Activated T-cell treated with anti-CD3 and anti-CD28 coated beads for 4 hours (primary cell): ENCODE data around the gene GLYATL3.

Experiments used
- DNase-seq: peaks from one replicate; pipeline ENCODE4 v3.0.0-alpha.2; 2020

Gene GLYATL3

DNA sequence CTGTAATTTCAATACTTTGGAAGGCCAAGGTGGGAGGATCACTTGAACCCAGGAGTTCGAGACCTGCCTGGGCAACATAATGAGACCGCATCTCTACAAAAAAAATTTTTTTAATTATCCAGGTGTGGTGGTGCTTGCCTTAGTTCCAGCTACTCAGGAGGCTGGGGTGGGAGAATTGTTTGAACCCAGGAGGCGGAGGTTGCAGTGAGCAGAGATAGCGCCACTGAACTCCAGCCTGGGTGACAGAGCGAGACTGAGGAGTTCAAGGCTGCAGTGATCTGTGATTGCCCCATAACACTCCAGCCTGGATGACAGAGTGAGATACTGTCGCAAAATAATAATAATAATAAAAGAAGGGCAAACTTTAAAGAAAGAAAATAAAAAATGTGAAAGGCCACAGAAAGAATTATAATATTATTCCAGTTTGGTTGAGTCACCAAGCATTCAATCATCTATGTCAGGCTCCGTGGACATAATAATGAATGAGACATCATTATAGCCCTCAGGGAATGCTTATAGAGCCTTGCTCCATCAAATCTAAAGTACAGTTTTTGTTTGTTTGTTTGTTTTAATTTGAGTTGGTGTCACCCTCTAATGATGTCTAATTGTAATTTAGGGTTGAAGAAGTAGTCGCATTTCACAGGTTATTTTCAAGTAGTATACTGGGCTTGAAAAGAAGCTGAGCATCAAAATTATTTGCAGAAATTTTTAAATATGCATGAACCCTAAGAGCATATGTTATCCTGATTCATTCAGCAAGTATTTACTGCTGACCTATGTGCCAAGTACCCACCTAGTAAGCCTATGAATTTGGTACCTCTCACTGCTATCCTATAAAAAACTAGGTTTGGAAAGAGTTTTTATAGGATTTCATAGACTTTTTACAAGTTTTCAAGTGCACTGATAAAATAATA lies 15.1 kb downstream of the GLYATL3 start:
- DNase-seq, result no peak

DNA sequence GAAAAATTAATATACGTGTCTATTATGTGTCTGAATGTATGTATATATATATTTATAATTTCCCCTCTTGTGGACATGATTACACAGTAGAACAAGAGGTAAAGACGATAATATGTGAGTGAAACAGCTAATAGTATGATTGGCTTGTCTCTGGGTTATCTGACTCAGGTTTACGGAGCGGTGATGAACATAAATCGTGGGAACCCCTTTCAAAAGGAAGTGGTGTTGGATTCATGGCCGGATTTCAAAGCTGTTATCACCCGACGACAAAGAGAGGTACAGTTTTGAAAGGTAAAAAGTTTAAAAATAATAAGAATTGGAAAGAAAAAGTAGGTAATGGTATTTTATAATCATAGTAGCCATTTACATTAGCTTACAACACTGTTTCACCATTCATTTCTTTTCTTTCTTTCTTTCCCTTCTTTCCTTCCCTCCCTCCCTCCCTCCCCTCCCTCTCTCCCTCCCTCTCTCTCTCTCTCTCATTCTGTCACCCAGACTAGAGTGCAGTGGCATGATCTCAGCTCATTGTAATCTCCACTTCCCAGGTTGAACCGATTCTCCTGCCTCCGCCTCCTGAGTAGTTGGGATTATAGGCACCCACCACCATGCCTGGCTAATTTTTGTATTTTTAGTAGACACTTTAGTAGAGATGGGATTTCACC lies 15.9 kb downstream of the GLYATL3 start:
- DNase-seq, result no peak

DNA sequence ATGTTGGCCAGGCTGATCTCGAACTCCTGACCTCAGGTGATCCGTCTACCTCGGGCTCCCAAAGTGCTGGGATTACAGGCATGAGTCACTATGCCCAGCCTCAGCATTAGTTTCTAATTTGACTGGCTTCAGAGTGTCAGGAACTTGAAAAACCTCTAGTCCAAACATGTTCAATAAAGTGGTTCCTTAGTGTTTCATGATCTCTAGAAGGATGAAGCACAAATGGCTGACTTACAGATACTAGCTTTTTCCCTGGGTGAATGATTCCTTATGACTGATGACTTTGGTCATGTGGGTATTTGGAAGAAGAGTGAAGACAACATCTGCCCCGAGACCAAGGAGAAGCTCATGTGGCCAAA lies 16.4 kb downstream of the GLYATL3 start:
- DNase-seq, result no peak

DNA sequence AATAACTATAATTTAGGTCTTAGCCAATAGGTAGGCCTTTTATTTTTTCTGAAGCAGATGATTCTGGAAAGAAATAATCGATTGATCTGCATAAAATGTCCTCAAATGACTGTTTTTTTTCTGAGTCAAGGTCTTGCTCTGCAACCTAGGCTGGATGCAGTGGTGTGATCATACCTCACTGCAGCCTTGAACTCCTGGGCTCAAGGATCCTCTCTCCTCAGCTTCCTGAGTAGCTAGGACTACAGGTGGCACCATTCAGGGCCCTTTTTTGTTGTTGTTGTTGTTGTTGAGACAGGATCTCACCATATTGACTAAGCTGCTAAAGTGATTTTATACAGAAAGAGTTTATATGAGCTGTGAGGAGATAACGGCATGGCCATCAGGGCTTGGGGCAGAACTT lies 18.2 kb downstream of the GLYATL3 start:
- no peak for DNase-seq

DNA sequence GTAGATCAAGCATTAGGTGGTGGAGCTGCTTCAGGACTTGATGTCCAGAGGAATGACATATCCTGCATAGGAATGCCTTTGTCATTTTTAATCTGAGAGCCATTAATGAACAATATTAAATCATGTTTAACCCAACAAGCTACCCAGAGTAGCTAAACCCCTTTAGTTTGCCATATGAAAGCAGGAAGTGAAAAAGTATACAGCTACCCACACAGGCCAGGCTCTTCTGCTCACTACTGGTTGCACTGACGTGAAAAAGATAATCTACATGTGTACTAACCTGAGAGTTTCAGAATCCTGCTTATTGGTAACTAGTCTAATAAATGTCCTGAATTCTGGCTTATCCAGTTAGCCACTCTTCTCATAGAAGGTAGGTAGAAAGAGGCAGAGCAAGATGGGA lies 19.9 kb downstream of the GLYATL3 start:
- no peak for DNase-seq

DNA sequence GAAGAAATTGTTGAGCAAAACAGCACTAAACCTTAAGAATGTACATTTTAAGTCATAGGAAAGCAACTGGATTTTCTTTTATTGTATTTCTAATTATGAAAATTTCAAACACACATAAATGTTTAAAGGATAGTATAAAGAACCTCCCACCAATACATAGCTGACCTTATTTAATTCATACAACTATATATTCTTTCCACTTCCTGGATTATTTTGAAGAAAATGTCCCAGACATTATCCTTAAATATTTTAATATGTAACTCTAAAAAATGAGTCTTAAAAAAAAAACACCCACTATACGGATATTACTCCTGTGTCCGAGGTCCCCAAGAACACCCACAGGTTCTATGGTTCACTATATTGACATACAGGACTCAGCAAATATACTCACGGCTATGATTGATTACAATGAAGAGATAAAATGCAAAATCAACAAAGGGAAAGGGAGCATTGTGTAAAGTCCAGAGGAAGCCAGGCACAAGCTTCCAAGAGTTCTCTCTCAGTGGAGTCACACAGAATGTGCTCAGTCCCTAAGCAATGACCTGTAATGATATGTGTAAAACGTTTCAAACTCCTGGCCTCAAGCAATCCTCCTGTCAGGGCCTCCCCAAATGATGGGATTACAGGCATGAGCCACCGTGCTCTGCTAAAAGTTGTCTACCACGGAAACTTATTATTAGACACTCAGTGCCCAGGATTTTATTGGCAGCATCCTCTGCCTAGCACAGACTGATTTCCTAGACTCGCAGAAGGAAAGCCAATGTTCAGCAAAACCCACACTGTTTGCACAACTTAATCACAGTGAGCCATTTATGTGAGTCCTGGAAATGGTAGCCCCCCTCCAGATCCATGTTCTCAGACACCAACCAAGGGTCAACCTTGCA lies 23.2 kb downstream of the GLYATL3 start:
- DNase-seq, result no peak

DNA sequence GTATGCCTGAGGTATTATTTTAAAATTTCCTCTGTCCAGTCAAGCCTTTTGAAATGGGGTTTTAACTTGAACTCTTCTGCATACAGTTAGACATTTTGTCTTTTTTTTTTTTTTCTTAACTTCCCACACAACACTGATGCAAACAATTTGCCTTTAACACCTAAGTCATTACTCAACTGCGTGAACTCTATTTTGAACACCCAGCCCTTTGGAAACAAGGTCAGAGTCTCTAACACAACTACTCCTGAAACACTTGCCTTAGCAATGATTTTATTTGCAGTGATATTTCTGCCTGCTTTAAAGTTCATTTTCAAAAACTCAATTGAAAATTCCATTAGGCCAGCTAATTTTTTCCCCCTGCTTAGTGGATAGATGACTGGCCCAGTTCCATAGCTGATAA lies 24.2 kb downstream of the GLYATL3 start:
- no peak for DNase-seq

DNA sequence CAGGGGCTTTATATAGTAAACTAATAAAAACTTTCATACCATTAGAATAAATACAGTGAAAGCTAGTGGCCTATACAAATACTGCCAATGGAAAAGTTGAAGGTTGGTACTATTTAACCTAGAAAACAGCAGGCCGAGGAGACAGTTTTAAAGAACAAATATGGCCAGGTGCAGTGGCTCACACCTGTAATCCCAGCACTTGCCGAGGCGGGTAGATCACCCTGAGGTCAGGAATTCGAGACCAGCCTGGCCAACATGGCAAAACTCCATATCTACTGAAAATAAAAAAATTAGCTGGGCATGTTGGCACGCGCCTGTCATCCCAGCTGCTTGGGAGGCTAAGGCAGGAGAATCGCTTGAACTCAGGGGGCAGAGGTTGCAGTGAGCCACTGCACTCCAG lies 24.8 kb downstream of the GLYATL3 start:
- no peak for DNase-seq

DNA sequence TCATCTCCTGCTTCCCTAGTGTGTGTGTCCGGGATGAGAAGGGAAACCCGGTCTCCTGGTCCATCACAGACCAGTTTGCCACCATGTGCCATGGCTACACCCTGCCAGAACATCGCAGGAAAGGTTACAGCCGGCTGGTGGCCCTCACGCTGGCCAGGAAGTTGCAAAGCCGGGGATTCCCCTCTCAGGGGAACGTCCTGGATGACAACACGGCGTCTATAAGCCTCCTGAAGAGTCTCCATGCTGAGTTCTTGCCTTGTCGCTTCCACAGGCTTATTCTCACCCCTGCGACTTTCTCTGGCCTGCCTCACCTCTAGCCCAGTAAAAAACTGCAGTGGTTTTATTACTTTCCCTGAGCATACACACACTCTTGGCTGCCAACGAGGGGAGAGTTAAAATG lies 26.9 kb downstream of the GLYATL3 start:
- DNase-seq, result no peak

DNA sequence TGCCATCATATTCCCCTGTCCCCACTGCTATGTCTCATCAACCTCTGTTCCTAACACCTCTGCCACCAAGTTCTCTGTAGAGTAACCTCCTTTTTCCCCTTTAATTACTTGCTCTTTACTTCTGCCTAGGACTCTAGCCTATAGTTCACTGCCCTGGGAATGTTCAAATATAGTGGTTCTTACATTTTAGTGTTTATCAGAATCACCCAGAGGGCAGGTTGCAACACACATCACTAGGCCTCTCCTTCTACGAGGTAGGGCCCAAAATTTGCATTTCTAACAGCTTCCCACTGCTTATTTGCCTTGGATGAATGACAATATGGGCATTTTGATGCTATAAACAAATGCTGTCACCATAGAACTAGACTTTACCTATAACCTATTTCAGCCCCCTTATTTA lies 27.6 kb downstream of the GLYATL3 start:
- DNase-seq, result no peak

DNA sequence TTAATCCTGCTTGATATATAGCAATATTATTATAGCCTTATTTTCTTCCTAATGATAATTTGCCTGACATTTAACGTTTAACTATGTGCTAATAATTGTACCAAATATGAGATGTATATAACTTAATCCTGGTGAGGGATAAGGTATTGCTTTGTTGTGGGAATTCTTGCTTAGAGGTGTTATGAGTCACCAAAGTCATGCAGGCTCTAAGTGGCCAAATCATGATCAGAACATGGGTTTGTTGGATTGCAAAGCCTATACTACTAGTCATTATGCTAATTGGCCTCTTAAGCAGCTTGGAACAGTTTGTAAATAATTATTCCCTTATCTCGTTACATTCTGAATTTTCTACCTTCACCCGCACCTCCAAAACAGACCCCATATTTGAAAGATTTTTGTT lies 28.8 kb downstream of the GLYATL3 start:
- DNase-seq, result no peak

DNA sequence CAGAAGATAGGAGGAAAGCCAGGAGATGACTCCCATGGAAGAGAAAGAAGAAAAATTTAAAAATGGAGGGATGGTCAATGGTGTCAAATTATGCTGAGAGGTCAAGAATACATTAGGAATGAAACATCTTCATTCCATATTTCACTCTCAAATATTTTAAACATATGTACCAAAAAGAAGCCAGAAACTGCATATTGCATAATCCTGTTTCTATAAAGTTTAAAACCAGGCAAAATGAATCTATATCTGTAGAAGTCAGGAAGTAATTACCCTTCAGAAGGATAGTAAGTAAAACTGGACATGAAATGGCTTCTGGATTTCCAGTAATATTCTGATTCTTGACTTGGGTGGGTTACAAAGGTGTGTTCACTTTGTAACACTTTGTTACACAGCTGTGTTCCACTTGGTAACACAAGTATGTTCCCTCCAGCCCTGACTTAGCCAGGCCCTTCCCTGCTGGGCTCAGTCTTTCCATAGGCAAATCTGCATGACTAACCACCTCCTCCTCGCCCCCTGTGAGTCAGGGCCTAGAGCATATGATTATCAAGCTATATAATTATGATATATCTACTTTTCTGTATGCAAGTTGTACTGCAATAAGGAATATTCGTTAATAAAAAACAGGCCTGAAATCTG lies 30.5 kb downstream of the GLYATL3 start:
- no peak for DNase-seq

DNA sequence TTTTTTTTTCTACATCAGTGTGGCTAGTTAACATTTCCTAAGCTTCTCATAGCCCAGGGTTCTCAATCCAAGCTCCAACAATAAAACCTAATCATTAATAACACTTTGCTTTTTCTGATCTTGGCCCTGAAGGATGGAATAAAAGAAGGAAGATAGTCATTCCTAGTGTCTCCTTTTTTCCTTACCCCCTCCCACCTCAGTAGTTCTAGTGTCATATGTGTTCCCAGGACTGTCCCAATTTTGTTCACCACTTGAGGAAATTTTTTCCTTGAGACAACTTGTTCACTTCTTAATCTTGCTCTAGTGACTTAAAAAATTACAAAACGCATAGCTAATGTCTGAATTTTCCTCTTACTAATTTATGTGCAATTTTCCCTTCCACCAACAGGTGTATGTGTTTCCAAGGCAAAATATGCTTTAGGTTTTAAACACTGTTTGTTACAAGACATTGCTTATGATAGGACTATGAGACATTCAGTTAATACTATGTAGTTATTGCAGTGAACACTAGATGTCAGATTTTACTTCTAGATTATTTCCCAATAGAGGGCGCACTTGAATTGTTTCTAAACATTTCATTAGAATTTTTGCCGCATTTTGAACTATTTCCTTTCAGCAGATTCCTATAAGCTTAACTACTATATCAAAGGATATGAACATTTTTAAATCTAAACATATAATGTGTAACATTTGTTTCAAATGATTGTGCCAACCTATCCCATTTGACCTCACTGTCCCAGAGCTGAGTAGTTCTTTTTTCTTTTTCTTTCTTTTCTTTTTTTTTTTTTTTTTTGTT lies 32.2 kb downstream of the GLYATL3 start:
- no peak for DNase-seq

DNA sequence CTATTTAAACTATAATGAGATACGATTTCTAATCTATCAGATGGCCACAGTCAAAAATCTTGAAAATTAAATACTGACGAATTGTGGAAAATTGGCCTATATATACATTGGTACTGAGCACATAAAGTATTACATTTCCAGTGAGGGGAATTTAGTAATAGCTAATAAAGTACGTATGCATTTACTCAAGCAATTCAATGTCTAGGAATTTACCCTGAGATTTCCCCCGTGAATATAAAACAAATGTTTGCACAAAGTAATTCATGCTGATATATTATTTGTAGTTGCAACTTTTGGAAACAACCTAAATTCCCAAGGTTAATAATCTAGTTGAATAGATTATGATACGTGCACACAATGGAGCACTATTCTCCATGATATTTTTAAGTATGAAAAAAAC lies 36.1 kb downstream of the GLYATL3 start:
- DNase-seq, result no peak

DNA sequence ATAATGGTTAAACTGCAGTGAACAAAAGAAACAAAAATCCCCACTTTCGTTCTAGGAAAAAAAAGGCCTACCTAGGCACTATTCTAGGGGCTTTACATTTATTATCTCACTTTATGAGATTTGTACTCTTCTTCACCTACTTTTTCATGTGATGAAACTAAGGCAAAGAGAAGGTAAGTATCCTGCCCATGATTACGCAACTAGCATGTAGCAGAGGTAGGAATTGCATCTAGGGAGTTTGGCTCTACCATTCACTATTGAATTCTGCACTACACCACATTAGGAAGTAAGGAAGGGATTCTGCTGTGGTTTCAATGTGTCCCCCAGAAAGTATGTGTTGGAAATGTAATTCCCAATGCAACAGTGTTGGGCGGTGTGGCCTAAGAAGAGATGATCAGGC lies 39.4 kb downstream of the GLYATL3 start:
- DNase-seq, result no peak

DNA sequence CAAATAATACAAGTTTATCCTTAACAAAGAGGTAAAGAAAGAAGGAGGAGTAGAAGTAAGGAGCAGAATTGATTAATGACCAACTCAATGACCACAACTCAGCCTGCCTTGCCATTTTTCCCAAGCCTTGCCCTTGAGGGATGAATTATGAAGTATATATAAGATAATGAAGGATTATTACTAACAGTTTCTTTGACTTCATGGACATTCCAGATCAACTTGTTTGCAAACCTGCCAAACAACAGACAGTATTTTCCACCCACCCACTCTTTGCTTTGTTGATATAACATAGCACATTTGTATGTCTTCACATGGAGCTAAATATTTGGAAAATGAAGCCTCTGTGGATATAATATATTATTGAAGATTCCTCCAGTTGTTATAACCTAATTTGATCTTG lies 40.9 kb downstream of the GLYATL3 start:
- DNase-seq, result no peak

DNA sequence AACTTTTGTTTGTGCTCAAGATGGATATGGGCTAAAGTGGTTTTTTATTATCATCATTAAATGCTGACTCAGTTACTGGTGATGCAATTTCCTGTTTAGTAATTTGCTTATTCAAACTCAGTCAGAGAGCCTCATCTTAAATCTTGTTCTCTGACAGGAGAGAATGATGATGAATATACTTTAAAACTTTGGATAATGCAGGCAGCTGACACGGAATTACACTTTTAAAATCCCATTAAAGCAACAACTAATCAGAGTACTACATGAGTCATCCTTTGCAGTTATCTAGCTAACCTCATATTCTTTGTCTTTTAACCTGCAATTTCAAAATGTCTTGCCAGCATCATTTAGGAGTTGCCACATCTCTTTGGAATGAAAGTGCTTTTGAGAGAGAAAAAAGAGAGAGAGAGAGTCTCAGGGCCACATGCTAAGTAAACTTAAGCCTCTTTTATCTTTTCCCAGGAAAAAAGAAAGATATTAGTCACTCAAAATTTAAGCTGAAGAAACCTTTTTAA lies 41.5 kb downstream of the GLYATL3 start:
- no peak for DNase-seq

DNA sequence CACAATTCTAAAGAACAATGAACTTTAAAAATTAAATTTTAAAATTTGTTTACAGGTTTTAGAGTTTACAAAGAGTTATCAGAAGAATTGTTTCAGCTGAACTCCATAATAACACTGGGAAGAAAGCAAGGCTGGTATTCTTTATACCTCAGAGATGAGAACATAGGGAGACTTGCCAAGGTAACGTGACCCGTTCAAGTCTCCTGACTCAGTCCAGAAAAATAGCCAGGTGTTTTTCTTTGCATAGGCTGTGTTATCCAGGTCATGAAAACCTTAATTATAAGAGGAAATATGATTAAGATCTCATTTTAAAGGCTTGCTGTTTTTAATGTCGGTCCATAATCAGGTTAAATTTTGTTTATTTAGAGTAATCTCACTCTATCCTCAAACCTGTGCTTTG lies 42.2 kb downstream of the GLYATL3 start:
- DNase-seq, result no peak

DNA sequence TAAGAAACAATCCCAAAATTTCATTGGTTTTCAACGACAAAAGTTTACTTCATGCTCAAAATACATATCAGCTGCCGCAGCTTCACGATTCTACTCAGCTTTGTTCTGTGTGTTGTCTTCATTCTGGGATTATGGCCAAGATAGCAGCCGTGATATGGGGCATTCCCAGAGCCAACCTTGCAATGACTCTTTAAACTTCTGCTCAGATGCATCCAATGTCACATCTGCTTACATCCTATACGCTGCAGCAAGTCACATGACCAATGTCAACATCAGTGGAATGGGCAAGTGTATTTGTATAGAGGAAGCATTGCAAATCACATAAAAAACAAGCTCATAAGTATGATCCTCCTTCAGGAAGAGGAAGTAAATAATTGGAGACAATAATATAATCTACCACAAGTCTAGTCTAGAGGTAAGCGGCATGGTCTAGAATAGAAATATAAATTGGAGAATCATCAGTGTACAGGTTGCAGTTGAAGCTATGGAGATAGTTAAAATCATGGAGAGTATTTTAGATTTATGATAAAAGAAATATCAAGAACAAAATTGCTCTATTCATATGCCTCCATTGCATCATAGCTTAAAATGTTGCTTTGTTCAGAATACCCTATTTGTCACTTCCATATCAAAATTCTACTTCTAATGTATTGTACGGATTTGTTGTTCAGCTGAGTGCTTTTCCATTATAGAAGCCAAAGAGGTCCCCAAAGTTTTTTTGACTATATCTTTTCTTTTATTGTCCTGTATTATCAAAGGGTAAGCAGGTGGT lies 43.5 kb downstream of the GLYATL3 start:
- no peak for DNase-seq

DNA sequence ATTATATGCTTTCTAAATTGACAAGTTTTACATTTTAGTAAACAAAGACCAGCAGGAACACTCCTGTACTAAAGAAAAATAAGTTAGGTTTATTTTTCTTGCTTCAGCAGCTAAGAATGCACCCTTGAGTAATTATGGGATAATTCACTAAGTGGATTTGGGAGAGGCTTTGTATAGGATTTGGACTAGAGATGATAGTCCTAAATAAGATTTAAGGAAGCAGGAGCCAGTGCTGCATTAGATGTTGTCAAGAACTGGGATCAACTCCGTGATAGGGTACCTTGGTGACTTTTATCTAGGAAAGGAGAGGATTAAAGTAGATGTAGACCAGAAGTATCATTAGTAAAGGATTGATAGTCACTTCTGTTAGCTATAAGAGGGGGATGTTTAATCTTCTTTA lies 46.6 kb downstream of the GLYATL3 start:
- no peak for DNase-seq

DNA sequence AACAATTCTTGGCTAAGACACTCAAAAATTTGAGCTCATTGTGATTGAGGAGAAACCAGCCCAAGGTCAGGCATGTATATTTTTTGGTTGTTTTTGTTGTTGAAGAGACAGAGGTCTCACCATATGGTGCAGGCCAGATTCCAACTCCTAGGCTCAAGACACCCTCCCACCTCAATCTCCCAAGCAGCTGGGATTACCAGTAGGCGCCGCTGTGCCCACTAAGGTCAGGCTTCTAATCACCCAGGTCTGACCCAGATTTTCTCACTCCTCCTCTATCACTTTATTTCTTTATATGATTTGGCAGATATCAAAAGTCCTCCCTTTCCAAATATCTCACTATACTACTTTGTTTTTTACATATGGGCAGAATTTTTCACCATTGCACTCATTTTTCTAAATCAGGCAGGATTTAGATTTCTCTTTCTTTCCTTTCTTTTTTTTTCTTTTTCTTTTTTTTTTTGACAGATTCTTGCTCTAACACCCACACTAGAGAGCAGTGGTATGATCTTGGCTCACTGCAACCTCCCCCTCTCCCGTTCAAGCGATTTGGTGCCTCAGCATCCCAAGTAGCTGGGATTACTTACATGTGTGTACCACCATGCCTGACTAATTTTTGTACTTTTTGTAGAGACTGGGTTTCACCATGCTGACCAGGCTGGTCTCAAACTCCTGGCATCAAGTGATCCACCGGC lies 49.0 kb downstream of the GLYATL3 start:
- DNase-seq, result no peak
